Bronchial epithelial cell (primary cell): ENCODE measurements around the gene COL13A1. TPM values are rescaled to one million over a fixed set of nuclear protein-coding genes. Genes with fewer than 3 reads are reported as not detected.

Experiments used
- DNase-seq: peaks from one replicate; pipeline ENCODE4 v3.0.0-alpha.2; 2010; ENCODE audit warnings: low read depth
- FAIRE-seq: peaks from 2 replicates; lab custom pipeline; 2011; peaks lifted over from hg19 to GRCh38; lab: Jason Lieb, UNC
- H3K27me3 ChIP-seq: 2 replicates; pipeline ENCODE4 v1.5.1; 2011; ENCODE audit warnings: low read length; ENCODE audit not compliant: control insufficient read depth, insufficient read depth
- H3K36me3 ChIP-seq: 2 replicates; pipeline ENCODE4 v1.5.1; 2011; ENCODE audit warnings: low read length; ENCODE audit not compliant: control insufficient read depth, insufficient read depth
- H3K4me3 ChIP-seq: 2 replicates; pipeline ENCODE4 v1.5.1; 2011; ENCODE audit warnings: mild to moderate bottlenecking, low read depth, low read length, control low read depth
- CTCF ChIP-seq: IDR thresholded peaks from 2 replicates; pipeline ENCODE4 v1.5.1; 2011; ENCODE audit warnings: mild to moderate bottlenecking, moderate library complexity, low read length, control low read depth, inconsistent platforms; ENCODE audit not compliant: insufficient read depth, severe bottlenecking
- total RNA-seq: library from RNA; depleted of rRNA; stranded (reverse); fragments of >200 nt; gene quantifications from 2 replicates; pipeline ENCODE4 v1.2.1, GENCODE V29; 2014

COL13A1 gene
- total RNA-seq, 1 donor from 2014 or later: under 0.01 TPM

- no peak for TF ChIP-seq CTCF
- FAIRE-seq: peak; percentile 43
- peaks cover 2% of the 10 kb centered on the region for H3K27me3 ChIP-seq
- DNase-seq: no peak
- no peak overlapping the region for H3K4me3 ChIP-seq
- no peaks in the 10 kb centered on the region for H3K36me3 ChIP-seq
Observed at GRCh38 chr10:69781576-69781975, 20.1 kb upstream of the COL13A1 start.

- Histone ChIP-seq H3K27me3 (peaks cover 2% of the 10 kb centered on the region), H3K4me3 (no peak overlapping the region), H3K36me3 (no peaks in the 10 kb centered on the region)
- DNase-seq: no peak
- no peak for TF ChIP-seq CTCF
- peak; percentile 32 for FAIRE-seq
Observed at GRCh38 chr10:69783515-69783914, 18.2 kb upstream of the COL13A1 start.

- peak; percentile 39 for TF ChIP-seq CTCF
- DNase-seq (peak; percentile 53), FAIRE-seq (no peak)
- Histone ChIP-seq H3K4me3 (no peak overlapping the region), H3K36me3 (no peaks in the 10 kb centered on the region), H3K27me3 (peaks cover 2% of the 10 kb centered on the region)
Observed at GRCh38 chr10:69786791-69787190, 14.9 kb upstream of the COL13A1 start.

GRCh38 chr10:69787681-69788080, 14.0 kb upstream of the COL13A1 start:
- FAIRE-seq: no peak
- Histone ChIP-seq H3K27me3 (peaks cover 4% of the 10 kb centered on the region), H3K4me3 (no peak overlapping the region), H3K36me3 (no peaks in the 10 kb centered on the region)
- DNase-seq: no peak
- no peak for TF ChIP-seq CTCF

GRCh38 chr10:69789164-69789576, 12.5 kb upstream of the COL13A1 start:
- H3K4me3 ChIP-seq: no peak overlapping the region
- FAIRE-seq (no peak), DNase-seq (no peak)
- H3K27me3 ChIP-seq: peaks cover 4% of the 10 kb centered on the region
- peak; percentile 81 for TF ChIP-seq CTCF
- H3K36me3 ChIP-seq: no peaks in the 10 kb centered on the region

GRCh38 chr10:69791812-69792211, 9.9 kb upstream of the COL13A1 start:
- H3K4me3 ChIP-seq: no peak overlapping the region
- DNase-seq: no peak
- no peaks in the 10 kb centered on the region for H3K36me3 ChIP-seq
- FAIRE-seq: no peak
- H3K27me3 ChIP-seq: peaks cover 2% of the 10 kb centered on the region
- TF ChIP-seq CTCF: no peak
